Hematopoietic multipotent progenitor cell treated with erythropoietin and hydrocortisone succinate and interleukin-3 and kit ligand, for 17 days (in vitro differentiated cells): ENCODE results near the gene FBXL7.

ENCODE experiments used
- DNase-seq: peaks from one replicate; pipeline ENCODE4 v3.0.0-alpha.2; 2015; ENCODE audit warnings: low spot score

Gene FBXL7

GRCh38 chr5:15772131-15772530, 272.2 kb downstream of the FBXL7 start:
- no peak for DNase-seq

- DNase-seq = no peak
Observed at GRCh38 chr5:15774632-15775031, 274.7 kb downstream of the FBXL7 start.

GRCh38 chr5:15776346-15776745, 276.4 kb downstream of the FBXL7 start:
- DNase-seq = no peak

- no peak for DNase-seq
Observed at GRCh38 chr5:15783734-15784133, 283.8 kb downstream of the FBXL7 start.

GRCh38 chr5:15785531-15785981, 285.6 kb downstream of the FBXL7 start:
- no peak for DNase-seq

GRCh38 chr5:15786326-15786725, 286.3 kb downstream of the FBXL7 start:
- DNase-seq = no peak

GRCh38 chr5:15786884-15787283, 286.9 kb downstream of the FBXL7 start:
- DNase-seq = no peak

GRCh38 chr5:15787681-15788080, 287.7 kb downstream of the FBXL7 start:
- DNase-seq = no peak

- no peak for DNase-seq
Observed at GRCh38 chr5:15789642-15790041, 289.7 kb downstream of the FBXL7 start.

GRCh38 chr5:15790446-15791018, 290.6 kb downstream of the FBXL7 start:
- no peak for DNase-seq

GRCh38 chr5:15791274-15791673, 291.3 kb downstream of the FBXL7 start:
- no peak for DNase-seq

GRCh38 chr5:15791859-15792258, 291.9 kb downstream of the FBXL7 start:
- no peak for DNase-seq

GRCh38 chr5:15794052-15794985, 294.3 kb downstream of the FBXL7 start:
- no peak for DNase-seq

- no peak for DNase-seq
Observed at GRCh38 chr5:15796096-15796495, 296.1 kb downstream of the FBXL7 start.

GRCh38 chr5:15796557-15796956, 296.6 kb downstream of the FBXL7 start:
- no peak for DNase-seq

- DNase-seq = no peak
Observed at GRCh38 chr5:15797116-15797515, 297.1 kb downstream of the FBXL7 start.

- DNase-seq = no peak
Observed at GRCh38 chr5:15798006-15798405, 298.0 kb downstream of the FBXL7 start.

- DNase-seq = no peak
Observed at GRCh38 chr5:15799014-15799413, 299.0 kb downstream of the FBXL7 start.

- no peak for DNase-seq
Observed at GRCh38 chr5:15799612-15800011, 299.6 kb downstream of the FBXL7 start.

GRCh38 chr5:15803280-15803679, 303.3 kb downstream of the FBXL7 start:
- DNase-seq = no peak

GRCh38 chr5:15806613-15807012, 306.6 kb downstream of the FBXL7 start:
- no peak for DNase-seq

GRCh38 chr5:15807248-15807647, 307.3 kb downstream of the FBXL7 start:
- DNase-seq = no peak

GRCh38 chr5:15807871-15808270, 307.9 kb downstream of the FBXL7 start:
- no peak for DNase-seq

- DNase-seq = no peak
Observed at GRCh38 chr5:15808577-15808976, 308.6 kb downstream of the FBXL7 start.
